Neural cell (in vitro differentiated cells): Measurements from ENCODE around the gene FLT3LG. TPM values are rescaled to one million over a fixed set of nuclear protein-coding genes. Genes with fewer than 3 reads are reported as not detected.

Experiments
- H2AFZ ChIP-seq: fragments of 200-600, 300-800 bp; sonication (generic), shearing (Covaris generic); 2 replicates; pipeline ENCODE4 v1.6.0; 2014; ENCODE audit warnings: low read depth, mild to moderate bottlenecking, antibody characterized with exemption, low read length, moderate library complexity
- H3F3A ChIP-seq: fragments of 200-600 bp; shearing (Covaris generic); 2 replicates; pipeline ENCODE4 v1.6.1; 2016; ENCODE audit warnings: mild to moderate bottlenecking, moderate library complexity, mixed read lengths, antibody characterized with exemption, low read length; ENCODE audit not compliant: insufficient read depth, poor library complexity, severe bottlenecking
- H3K27ac ChIP-seq: fragments of 200-600, 300-800 bp; sonication (generic), shearing (Covaris generic); 2 replicates; pipeline ENCODE4 v1.5.1; 2014; ENCODE audit warnings: mild to moderate bottlenecking, low read length, moderate library complexity
- H3K27me3 ChIP-seq: fragments of 300-800, 200-600 bp; sonication (generic), shearing (Covaris generic); 2 replicates; pipeline ENCODE4 v1.6.0; 2014; ENCODE audit warnings: mild to moderate bottlenecking, low read depth, low read length, moderate library complexity; ENCODE audit not compliant: insufficient read depth
- H3K36me3 ChIP-seq: fragments of 300-800, 200-600 bp; sonication (generic), shearing (Covaris generic); 2 replicates; pipeline ENCODE4 v1.5.1; 2014; ENCODE audit warnings: mild to moderate bottlenecking, antibody characterized with exemption, low read length, moderate library complexity; ENCODE audit not compliant: insufficient read depth
- H3K4me2 ChIP-seq: fragments of 300-800, 200-600 bp; sonication (generic), shearing (Covaris generic); 2 replicates; pipeline ENCODE4 v1.6.0; 2014; ENCODE audit warnings: mild to moderate bottlenecking, low read length
- H3K4me3 ChIP-seq: fragments of 300-800, 200-600 bp; sonication (generic), shearing (Covaris generic); 2 replicates; pipeline ENCODE4 v1.5.1; 2014; ENCODE audit warnings: mild to moderate bottlenecking, low read length, moderate library complexity
- H3K79me2 ChIP-seq: fragments of 200-600 bp; shearing (Covaris generic); replicated peaks from 2 replicates; pipeline ENCODE4 v1.6.0; 2014; ENCODE audit warnings: mild to moderate bottlenecking, low read length, moderate library complexity; ENCODE audit not compliant: insufficient read depth
- H3K9ac ChIP-seq: fragments of 300-800, 200-600 bp; sonication (generic), shearing (Covaris generic); 2 replicates; pipeline ENCODE4 v1.6.1; 2016; ENCODE audit warnings: mild to moderate bottlenecking, low read length, mixed read lengths
- H3K9me2 ChIP-seq: fragments of 200-600 bp; shearing (Covaris generic); 2 replicates; pipeline ENCODE4 v1.6.1; 2016; ENCODE audit warnings: mild to moderate bottlenecking, low read length, mixed read lengths; ENCODE audit not compliant: insufficient read depth
- H3K9me3 ChIP-seq: fragments of 200-600, 300-800 bp; sonication (generic), shearing (Covaris generic); 2 replicates; pipeline ENCODE4 v1.6.1; 2016; ENCODE audit warnings: mild to moderate bottlenecking, mixed run types, low read length, moderate library complexity, mixed read lengths
- H4K20me1 ChIP-seq: fragments of 200-600 bp; shearing (Covaris generic); 2 replicates; pipeline ENCODE4 v1.6.1; 2016; ENCODE audit warnings: mild to moderate bottlenecking, mixed run types; ENCODE audit not compliant: insufficient read depth
- CTCF ChIP-seq: fragments of 450-650 bp; IDR thresholded peaks from 2 replicates; pipeline ENCODE4 v1.5.1; 2014; ENCODE audit warnings: antibody characterized with exemption, mild to moderate bottlenecking, moderate library complexity; ENCODE audit not compliant: poor library complexity, severe bottlenecking
- EP300 ChIP-seq: fragments of 450-650 bp; conservative IDR thresholded peaks from 2 replicates; pipeline ENCODE4 v1.6.1; 2014; ENCODE audit warnings: antibody characterized with exemption, mild to moderate bottlenecking, moderate library complexity; ENCODE audit not compliant: poor library complexity, severe bottlenecking
- EZH2 ChIP-seq: fragments of 200-600, 300-800 bp; shearing (Covaris generic), sonication (generic); IDR thresholded peaks from 2 replicates; pipeline ENCODE4 v1.6.1; 2014; ENCODE audit warnings: antibody characterized with exemption, low read length, borderline replicate concordance, mild to moderate bottlenecking; ENCODE audit not compliant: insufficient read depth, poor library complexity, severe bottlenecking
- MXI1 ChIP-seq: fragments of 450-650 bp; conservative IDR thresholded peaks from 2 replicates; pipeline ENCODE4 v1.6.1; 2014; ENCODE audit warnings: antibody characterized with exemption, mild to moderate bottlenecking; ENCODE audit not compliant: poor library complexity, severe bottlenecking
- POLR2AphosphoS5 ChIP-seq: IDR thresholded peaks from 2 replicates; pipeline ENCODE4 v1.6.1; 2012
- RAD21 ChIP-seq: fragments of 450-650 bp; conservative IDR thresholded peaks from 2 replicates; pipeline ENCODE4 v1.6.1; 2014; ENCODE audit warnings: antibody characterized with exemption, mild to moderate bottlenecking, moderate library complexity
- REST ChIP-seq: IDR thresholded peaks from 2 replicates; pipeline ENCODE4 v1.6.1; 2012; ENCODE audit warnings: borderline replicate concordance
- SMC3 ChIP-seq: fragments of 450-650 bp; conservative IDR thresholded peaks from 2 replicates; pipeline ENCODE4 v1.6.1; 2014; ENCODE audit warnings: antibody characterized with exemption, mild to moderate bottlenecking, moderate library complexity; ENCODE audit not compliant: poor library complexity
- TAF1 ChIP-seq: IDR thresholded peaks from 2 replicates; pipeline ENCODE4 v1.6.1; 2012; ENCODE audit warnings: low read depth
- polyA plus RNA-seq: library from polyadenylated mRNA; depleted of rRNA; stranded (reverse); fragments of >200 nt; gene quantifications from 2 replicates; pipeline ENCODE4 v1.2.3, GENCODE V29; 2014

FLT3LG gene
- polyA plus RNA-seq, 1 donor from 2014 or later, result not detected

GRCh38 chr19:49479975-49480628, 6.1 kb downstream of the FLT3LG start:
- Histone ChIP-seq H3K4me3 (no peak overlapping the region), H3K9me2 (no peaks in the 10 kb centered on the region), H3K9me3 (no peaks in the 10 kb centered on the region)

More at GRCh38 chr19:49479975-49480628, 6.1 kb downstream of the FLT3LG start:
- Histone ChIP-seq H3F3A (no peaks in the 10 kb centered on the region), H4K20me1 (no peaks in the 10 kb centered on the region), H3K9ac (no peak overlapping the region), H3K36me3 (no peaks in the 10 kb centered on the region), H3K27ac (no peak overlapping the region), H3K79me2 (no peaks in the 10 kb centered on the region), H3K27me3 (peaks cover 3% of the 10 kb centered on the region), H2AFZ (no peak overlapping the region), H3K4me2 (no peak overlapping the region)
- TF ChIP-seq REST, result no peak
- TF ChIP-seq EP300, result no peak
- TF ChIP-seq CTCF, result no peak
- TF ChIP-seq EZH2, result no peak
- no peak for TF ChIP-seq TAF1
- TF ChIP-seq RAD21, result no peak
- TF ChIP-seq POLR2AphosphoS5, result no peak
- TF ChIP-seq MXI1, result no peak
- TF ChIP-seq SMC3, result no peak
